ENCODE data around the gene SPARC. TPM values are rescaled to one million over a fixed set of nuclear protein-coding genes. Genes with fewer than 3 reads are reported as not detected.

The SPARC gene
- total RNA-seq, 2 experiments from 2014 or later, result not detected

DNA sequence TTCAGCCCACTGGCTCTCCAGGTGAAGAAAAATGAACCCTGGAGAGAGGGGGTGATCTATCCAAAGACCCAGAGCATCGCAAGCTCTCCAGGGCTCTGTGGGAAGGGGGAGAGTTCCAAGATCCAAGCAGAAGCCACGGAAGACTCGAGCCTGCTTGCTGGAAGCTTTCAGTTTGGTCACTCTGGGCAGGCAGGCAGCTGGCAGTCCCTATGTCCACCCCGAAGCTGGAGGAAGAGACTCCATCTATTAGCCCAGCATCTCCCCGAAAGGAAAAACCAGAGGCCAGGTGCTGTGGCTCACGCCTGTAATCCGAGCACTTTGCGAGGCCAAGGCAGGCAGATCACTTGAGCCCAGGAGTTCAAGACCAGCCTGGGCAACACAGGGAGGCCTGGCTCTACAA lies 10.7 kb upstream of the SPARC start:
- no peak overlapping the region for H3K4me3 Mint-ChIP-seq
- TF ChIP-seq CTCF (IDR thresholded peaks at IDR 0.05), result no peak
- no peaks in the 10 kb centered on the region for H3K36me3 Mint-ChIP-seq (ENCODE audit: low read depth)
- ATAC-seq (no peak), DNase-seq (no peak)
- H3K27me3 Mint-ChIP-seq, result peaks cover 6% of the 10 kb centered on the region
- CTCF ChIA-PET, result interaction anchor here (0.8 to 1.2 kb wide), 3 partner anchors 23 to 45 kb away, joined by 3 read pairs; no protein-coding TSS in a partner anchor
- POLR2A ChIA-PET, result interaction anchor here (0.6 kb wide), 1 partner anchor 193 kb away, joined by 3 read pairs; no protein-coding TSS in a partner anchor
- no peak overlapping the region for H3K27ac Mint-ChIP-seq
- intact Hi-C loops (cut with micrococcal nuclease), result no loop called here
- H3K9me3 Mint-ChIP-seq, result no peaks in the 10 kb centered on the region
- H3K4me1 Mint-ChIP-seq (ENCODE audit: low read depth), result no peaks in the 10 kb centered on the region

DNA sequence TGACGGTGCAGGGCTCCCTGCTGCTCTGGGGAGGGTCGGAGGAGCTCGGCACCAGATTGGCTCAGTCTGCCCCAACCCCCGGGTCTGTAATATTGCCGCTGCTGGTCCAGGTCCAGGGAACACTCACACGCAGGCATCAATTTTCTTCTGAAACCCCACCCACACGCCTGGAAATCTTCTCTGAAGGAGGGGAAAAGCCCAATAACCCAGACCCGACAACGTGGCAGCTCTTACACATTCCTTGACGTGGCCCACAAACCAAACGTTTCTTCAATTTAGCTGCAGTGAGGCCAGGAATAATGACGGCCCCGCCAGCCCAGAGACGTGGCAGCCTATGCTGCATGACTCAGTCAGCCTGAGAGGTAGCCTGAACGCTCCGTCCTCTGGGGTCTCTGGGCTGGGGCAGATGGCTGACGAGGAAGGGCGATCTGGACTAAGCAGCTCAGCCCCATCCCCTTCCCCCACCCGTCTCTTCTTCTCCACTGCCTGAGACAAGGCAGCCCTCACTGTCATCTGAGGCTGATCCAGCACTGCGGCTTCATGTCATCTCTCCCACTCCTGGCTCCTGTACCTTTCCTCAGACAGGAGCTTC lies 9.9 kb upstream of the SPARC start:
- H3K4me1 Mint-ChIP-seq (ENCODE audit: low read depth), result no peaks in the 10 kb centered on the region
- no peaks in the 10 kb centered on the region for H3K36me3 Mint-ChIP-seq (ENCODE audit: low read depth)

DNA sequence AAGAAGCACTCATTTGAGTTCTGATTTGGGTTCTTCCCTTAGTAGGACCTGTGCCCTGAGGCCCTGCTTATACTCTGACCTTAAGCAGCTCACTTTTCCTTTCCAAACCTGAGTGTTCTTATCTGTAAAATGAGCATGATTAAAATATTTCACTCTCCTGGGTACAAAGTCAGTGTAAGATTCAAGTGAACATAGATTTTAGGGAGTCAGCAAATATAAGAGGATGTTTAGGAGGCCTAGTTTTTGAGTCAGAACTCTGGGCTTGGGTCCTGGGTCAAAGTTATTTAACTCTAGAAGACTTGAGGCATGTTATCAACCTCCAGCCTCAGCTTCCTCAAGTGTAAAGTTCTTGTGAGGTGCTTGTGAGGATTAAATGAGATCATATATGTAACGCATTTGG lies 8.7 kb upstream of the SPARC start:
- Mint-ChIP-seq H3K9me3 (no peaks in the 10 kb centered on the region), H3K27ac (no peak overlapping the region), H3K4me3 (no peak overlapping the region), H3K4me1 (ENCODE audit: low read depth) (no peaks in the 10 kb centered on the region), H3K36me3 (ENCODE audit: low read depth) (no peaks in the 10 kb centered on the region), H3K27me3 (peaks cover 6% of the 10 kb centered on the region)
- intact Hi-C loops (cut with micrococcal nuclease), result no loop called here
- no peak for ATAC-seq
- no peak for DNase-seq
- CTCF ChIA-PET, result interaction anchor here (0.9 to 1.2 kb wide), 2 partner anchors 9 to 11 kb away, joined by 3 to 4 read pairs; partner anchors contain the start of gene SPARC
- POLR2A ChIA-PET, result no interaction called here
- TF ChIP-seq CTCF (IDR thresholded peaks at IDR 0.05), result no peak

More for the DNA sequence above, 9.9 kb upstream of the SPARC start:
- H3K4me3 Mint-ChIP-seq, result no peak overlapping the region
- CTCF ChIA-PET, result interaction anchor here (0.9 to 1.2 kb wide), 3 partner anchors 10 to 44 kb away, joined by 3 to 4 read pairs (median 3); no protein-coding TSS in a partner anchor
- DNase-seq, result no peak
- TF ChIP-seq CTCF (IDR thresholded peaks at IDR 0.05), result no peak
- H3K27ac Mint-ChIP-seq, result no peak overlapping the region
- POLR2A ChIA-PET, result interaction anchor here (0.6 kb wide), 1 partner anchor 194 kb away, joined by 3 read pairs; no protein-coding TSS in a partner anchor
- ATAC-seq, result no peak
- H3K9me3 Mint-ChIP-seq, result no peaks in the 10 kb centered on the region
- intact Hi-C loops (cut with micrococcal nuclease), result no loop called here
- H3K27me3 Mint-ChIP-seq, result peaks cover 6% of the 10 kb centered on the region

DNA sequence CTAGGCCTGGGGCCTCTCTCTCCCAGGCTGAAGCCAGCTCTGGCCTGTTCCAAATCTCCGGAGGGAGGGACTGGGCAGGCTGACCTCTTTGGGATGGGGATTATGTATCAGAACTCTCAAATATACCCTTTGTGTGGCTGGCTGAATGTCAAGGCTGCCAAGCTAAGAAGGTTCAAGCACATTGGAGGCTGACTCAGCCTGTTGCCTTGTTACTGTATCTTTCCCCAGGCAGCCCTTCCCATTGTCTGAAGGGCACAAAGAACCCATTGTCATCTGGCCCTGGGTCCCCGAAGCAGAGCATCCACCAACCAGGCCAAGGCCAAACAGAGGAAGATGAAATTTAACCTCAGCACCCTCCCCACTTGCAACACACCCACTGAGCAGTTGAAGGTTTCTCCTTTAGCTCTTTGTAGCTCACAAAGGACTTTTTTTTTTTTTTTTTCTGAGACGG lies 7.3 kb upstream of the SPARC start:
- Mint-ChIP-seq H3K4me1 (ENCODE audit: low read depth) (no peaks in the 10 kb centered on the region), H3K27ac (no peak overlapping the region), H3K4me3 (no peak overlapping the region), H3K27me3 (peaks cover 6% of the 10 kb centered on the region), H3K36me3 (ENCODE audit: low read depth) (no peaks in the 10 kb centered on the region), H3K9me3 (no peaks in the 10 kb centered on the region)
- ChIA-PET CTCF (no interaction called here), POLR2A (no interaction called here)
- no peak for TF ChIP-seq CTCF (IDR thresholded peaks at IDR 0.05)
- ATAC-seq, result no peak
- intact Hi-C loops (cut with micrococcal nuclease), result no loop called here
- no peak for DNase-seq

GRCh38 chr5:151692312-151692711 lies 5.6 kb upstream of the SPARC start:
- peaks cover 10% of the 10 kb centered on the region for H3K27me3 Mint-ChIP-seq
- H3K4me3 Mint-ChIP-seq, result no peak overlapping the region
- no peaks in the 10 kb centered on the region for H3K36me3 Mint-ChIP-seq (ENCODE audit: low read depth)
- DNase-seq (no peak), ATAC-seq (no peak)
- TF ChIP-seq CTCF (IDR thresholded peaks at IDR 0.05), result no peak
- H3K27ac Mint-ChIP-seq, result no peak overlapping the region
- intact Hi-C loops (cut with micrococcal nuclease), result no loop called here
- no peaks in the 10 kb centered on the region for H3K9me3 Mint-ChIP-seq
- ChIA-PET POLR2A (no interaction called here), CTCF (no interaction called here)
- H3K4me1 Mint-ChIP-seq (ENCODE audit: low read depth), result no peaks in the 10 kb centered on the region
